NOMO-1 treated with DMSO at 0.1 percent for 48 hours (cell line): ENCODE data around the gene NLE1.

ENCODE experiments used
- DNase-seq: peaks from one replicate; lab custom pipeline; 2025; ENCODE audit not compliant: unreplicated experiment; lab: John Stamatoyannopoulos, UW

Gene NLE1

GRCh38 chr17:35087731-35088355 is 54.3 kb downstream of the NLE1 start:
- peak; percentile 41 for DNase-seq

- DNase-seq = no peak
These were observed 55.1 kb downstream of the NLE1 start for GRCh38 chr17:35086931-35087573.

- no peak for DNase-seq
These were observed 55.9 kb downstream of the NLE1 start for GRCh38 chr17:35086164-35086563.

GRCh38 chr17:35084987-35085386 is 57.1 kb downstream of the NLE1 start:
- DNase-seq = no peak

- no peak for DNase-seq
These were observed 59.0 kb downstream of the NLE1 start for GRCh38 chr17:35083071-35083470.

- peak; percentile 4 for DNase-seq
These were observed 59.9 kb downstream of the NLE1 start for GRCh38 chr17:35082073-35082657.

- DNase-seq = no peak
These were observed 60.5 kb downstream of the NLE1 start for GRCh38 chr17:35081638-35082037.

GRCh38 chr17:35080536-35080935 is 61.6 kb downstream of the NLE1 start:
- DNase-seq = peak; percentile 16

GRCh38 chr17:35079547-35080423 is 62.3 kb downstream of the NLE1 start:
- DNase-seq = no peak
